ENCODE measurements around the gene TNIP2.

Gene TNIP2, protein sequence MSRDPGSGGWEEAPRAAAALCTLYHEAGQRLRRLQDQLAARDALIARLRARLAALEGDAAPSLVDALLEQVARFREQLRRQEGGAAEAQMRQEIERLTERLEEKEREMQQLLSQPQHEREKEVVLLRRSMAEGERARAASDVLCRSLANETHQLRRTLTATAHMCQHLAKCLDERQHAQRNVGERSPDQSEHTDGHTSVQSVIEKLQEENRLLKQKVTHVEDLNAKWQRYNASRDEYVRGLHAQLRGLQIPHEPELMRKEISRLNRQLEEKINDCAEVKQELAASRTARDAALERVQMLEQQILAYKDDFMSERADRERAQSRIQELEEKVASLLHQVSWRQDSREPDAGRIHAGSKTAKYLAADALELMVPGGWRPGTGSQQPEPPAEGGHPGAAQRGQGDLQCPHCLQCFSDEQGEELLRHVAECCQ

GRCh38 chr4:2755821-2756690 lies at the start of gene TNIP2:
TSS of gene TNIP2 (minus strand) at chr4:2756336. CDS start at chr4:2756289, 47 bp downstream.
- TF ChIP-seq, protein P1, sequence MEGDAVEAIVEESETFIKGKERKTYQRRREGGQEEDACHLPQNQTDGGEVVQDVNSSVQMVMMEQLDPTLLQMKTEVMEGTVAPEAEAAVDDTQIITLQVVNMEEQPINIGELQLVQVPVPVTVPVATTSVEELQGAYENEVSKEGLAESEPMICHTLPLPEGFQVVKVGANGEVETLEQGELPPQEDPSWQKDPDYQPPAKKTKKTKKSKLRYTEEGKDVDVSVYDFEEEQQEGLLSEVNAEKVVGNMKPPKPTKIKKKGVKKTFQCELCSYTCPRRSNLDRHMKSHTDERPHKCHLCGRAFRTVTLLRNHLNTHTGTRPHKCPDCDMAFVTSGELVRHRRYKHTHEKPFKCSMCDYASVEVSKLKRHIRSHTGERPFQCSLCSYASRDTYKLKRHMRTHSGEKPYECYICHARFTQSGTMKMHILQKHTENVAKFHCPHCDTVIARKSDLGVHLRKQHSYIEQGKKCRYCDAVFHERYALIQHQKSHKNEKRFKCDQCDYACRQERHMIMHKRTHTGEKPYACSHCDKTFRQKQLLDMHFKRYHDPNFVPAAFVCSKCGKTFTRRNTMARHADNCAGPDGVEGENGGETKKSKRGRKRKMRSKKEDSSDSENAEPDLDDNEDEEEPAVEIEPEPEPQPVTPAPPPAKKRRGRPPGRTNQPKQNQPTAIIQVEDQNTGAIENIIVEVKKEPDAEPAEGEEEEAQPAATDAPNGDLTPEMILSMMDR (IDR thresholded peaks at IDR 0.05; ENCODE audit: borderline replicate concordance, insufficient read depth, low read depth, low read length): peak; percentile 26; the same call in 1 of the 2 replicates
- peak within 1 kb of the TSS; percentile 79 for H3K4me3 ChIP-seq (ENCODE audit: low read depth, low read length)

DNA sequence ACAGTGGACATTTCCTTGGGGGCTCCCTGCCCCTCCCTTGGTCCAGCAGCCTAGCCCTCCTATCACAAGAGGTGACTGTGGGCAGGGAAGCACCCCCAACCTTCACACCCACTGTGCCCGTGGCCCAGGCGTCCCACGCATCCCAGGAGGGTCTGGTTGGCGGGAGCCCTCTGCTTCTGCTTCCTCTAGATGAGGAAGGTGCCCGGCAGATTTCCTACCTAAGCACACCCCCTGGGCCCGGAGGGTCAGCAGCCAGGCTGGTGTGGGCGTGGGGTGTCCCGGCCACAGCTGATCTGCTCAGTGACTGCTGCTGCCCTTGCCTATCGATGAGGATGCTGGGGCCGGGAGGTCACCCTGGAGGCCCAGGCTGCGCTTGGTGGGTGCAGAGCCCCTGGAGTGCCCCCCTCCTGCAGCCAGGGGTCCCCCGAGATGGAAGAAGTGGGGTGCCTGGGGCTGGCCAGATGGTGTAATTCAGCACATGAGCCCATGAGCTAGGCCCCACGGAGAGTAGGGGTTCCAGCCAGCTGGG lies 48.9 kb upstream of the TNIP2 start:
- TF ChIP-seq, protein P1 (IDR thresholded peaks at IDR 0.05; ENCODE audit: borderline replicate concordance, insufficient read depth, low read depth, low read length): no peak

GRCh38 chr4:2804449-2804972 lies 48.4 kb upstream of the TNIP2 start:
- TF ChIP-seq, protein P1 (IDR thresholded peaks at IDR 0.05; ENCODE audit: borderline replicate concordance, insufficient read depth, low read depth, low read length): no peak
- no peak overlapping the region for H3K4me3 ChIP-seq (ENCODE audit: low read depth, low read length)

More for the DNA sequence above, 48.9 kb upstream of the TNIP2 start:
- H3K4me3 ChIP-seq (ENCODE audit: low read depth, low read length): no peak overlapping the region

DNA sequence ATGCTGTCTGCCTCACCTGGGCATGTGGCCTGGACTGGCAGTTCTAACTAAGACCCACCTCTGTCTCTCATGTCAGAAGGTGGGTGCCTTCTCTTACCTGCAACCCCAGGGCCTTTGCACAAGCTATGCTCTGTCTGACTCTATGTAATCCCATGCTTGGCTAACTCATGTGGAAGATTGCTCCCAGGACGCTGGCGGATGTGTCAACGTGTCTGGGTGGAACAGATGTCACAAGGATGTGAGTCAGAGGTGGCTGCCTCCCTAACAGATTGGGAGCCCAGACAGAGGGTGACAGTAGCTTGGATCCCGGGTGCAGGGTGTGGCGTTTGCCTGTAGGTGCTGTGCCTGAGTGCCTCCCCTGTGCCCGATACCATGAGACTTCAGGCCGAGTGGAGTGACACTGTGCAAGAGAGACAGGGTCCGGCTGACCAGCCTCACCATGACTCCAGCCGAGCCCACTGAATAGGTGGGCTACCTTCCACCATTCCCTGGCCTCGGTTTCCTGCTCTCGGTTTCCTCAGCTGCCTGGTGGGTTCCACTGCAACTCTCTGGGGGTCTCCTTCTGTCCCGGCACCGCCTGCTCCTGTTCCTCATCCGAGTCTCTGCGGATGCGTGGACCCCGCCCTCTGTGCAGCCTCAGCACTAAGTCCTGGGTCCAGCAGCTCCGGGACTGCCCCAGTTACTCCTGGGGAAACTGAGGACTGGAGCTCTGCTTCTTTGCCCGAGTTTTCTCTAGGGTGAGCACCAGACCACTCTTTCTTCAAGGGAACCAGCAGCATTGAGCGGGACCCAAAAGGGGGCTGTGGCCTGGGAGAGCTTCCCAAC lies 47.7 kb upstream of the TNIP2 start:
- H3K4me3 ChIP-seq (ENCODE audit: low read depth, low read length): no peak overlapping the region

DNA sequence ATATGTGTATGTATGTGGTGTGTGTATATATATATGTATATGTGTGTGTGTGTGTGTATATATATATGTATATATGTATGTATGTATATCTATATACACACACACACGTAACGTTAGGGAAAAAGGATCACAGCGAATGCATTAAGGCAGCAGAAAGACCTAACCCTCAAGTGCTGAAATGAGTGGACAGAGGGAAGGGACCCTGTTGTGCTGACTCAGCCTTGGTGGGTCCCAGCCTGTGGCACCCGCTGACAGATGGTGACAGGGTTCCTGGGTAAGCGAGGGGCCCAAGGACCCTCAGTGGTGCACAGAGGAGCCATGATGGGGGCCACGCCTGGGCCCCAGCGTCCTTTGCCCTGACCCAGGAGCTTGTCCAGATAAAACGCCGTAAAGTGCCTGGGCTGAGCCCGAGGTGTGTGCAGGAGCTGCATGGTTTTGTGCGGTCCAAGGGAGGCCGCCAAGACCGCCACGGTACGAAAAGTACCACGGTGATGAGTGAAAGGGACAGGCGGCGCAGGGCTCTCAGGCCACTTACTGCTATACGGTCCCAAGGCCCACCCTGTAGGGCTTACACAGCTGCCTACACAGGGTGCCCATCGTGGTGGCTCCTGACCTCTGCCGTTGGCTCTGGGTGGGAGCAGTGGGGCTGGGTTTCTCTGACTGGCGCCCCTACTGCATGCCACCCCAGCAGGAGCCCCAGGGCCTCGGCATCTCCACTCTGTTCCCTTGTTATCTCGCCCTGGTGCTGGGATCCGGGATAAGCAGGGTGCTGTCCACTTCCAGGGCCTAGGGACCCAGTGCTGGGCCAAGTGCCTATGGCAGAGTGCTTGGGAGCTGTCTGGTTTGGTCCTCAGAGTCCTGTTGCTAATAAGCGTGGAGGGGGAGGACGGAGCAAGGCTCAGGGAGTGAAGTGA lies 46.7 kb upstream of the TNIP2 start:
- H3K4me3 ChIP-seq (ENCODE audit: low read depth, low read length): no peak overlapping the region
- TF ChIP-seq, protein P1 (IDR thresholded peaks at IDR 0.05; ENCODE audit: borderline replicate concordance, insufficient read depth, low read depth, low read length): no peak

More for the DNA sequence above, 47.7 kb upstream of the TNIP2 start:
- TF ChIP-seq, protein P1 (IDR thresholded peaks at IDR 0.05; ENCODE audit: borderline replicate concordance, insufficient read depth, low read depth, low read length): no peak
